Measurements from ENCODE around the gene RAB30.

The RAB30 gene

DNA sequence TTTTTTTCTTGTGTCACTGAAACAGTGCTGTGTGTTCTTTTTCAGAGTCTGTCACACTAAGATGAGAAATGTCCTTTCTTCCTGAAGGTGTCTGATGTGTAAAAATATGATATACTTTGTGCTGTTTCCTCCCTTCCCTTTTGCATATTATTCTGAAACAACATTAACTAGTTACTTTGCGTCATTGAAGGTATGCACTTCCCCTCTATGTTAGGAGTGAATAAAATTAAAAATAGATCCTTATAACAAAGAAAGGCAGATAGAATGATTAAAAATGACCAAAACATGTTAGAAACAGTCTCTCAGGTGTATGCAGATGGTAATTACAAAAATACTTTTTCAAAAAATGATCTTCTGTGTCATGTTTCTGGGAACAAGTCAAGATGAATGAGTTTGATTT is 1.6 kb upstream of the RAB30 start:
- H3K4me1 ChIP-seq (ENCODE audit: control insufficient read depth, insufficient read depth, low read length): peaks cover 3% of the 10 kb centered on the region; the same call in 1 of the 2 replicates
- TF ChIP-seq ZNF121 (tag by site-specific recombination; IDR thresholded peaks at IDR 0.05) (no peak), ZNF274 (IDR thresholded peaks at IDR 0.05; ENCODE audit: low read length) (no peak), ZNF274 (tag by site-specific recombination; IDR thresholded peaks at IDR 0.05; ENCODE audit: borderline replicate concordance) (no peak), ZSCAN4 (tag by site-specific recombination; IDR thresholded peaks at IDR 0.05) (no peak), REPIN1 (tag by site-specific recombination; IDR thresholded peaks at IDR 0.05; ENCODE audit: low read depth) (no peak)
- H3K9me3 ChIP-seq (ENCODE audit: control insufficient read depth, insufficient read depth, low read depth, low read length): no peaks in the 10 kb centered on the region
- H3K27ac ChIP-seq (ENCODE audit: extremely low read depth, low read depth, low read length): no peak overlapping the region
- H3K4me3 ChIP-seq (ENCODE audit: low read depth, low read length): peak overlapping the region; percentile 97
- ChIA-PET POLR2A (interaction anchor here (0.5 to 2.2 kb wide), 4 partner anchors 9 to 87 kb away, joined by 3 to 7 read pairs (median 3); no protein-coding TSS in a partner anchor), CTCF (interaction anchor here (0.6 kb wide), 1 partner anchor 177 kb away, joined by 3 read pairs; no protein-coding TSS in a partner anchor)
- H3K36me3 ChIP-seq (ENCODE audit: control insufficient read depth in 2 of 2, insufficient read depth in 1 of 2, low read length in 2 of 2): peaks cover 0 to 48% of the 10 kb centered on the region in 2 experiments; a peak in 2 of 3 replicates

DNA sequence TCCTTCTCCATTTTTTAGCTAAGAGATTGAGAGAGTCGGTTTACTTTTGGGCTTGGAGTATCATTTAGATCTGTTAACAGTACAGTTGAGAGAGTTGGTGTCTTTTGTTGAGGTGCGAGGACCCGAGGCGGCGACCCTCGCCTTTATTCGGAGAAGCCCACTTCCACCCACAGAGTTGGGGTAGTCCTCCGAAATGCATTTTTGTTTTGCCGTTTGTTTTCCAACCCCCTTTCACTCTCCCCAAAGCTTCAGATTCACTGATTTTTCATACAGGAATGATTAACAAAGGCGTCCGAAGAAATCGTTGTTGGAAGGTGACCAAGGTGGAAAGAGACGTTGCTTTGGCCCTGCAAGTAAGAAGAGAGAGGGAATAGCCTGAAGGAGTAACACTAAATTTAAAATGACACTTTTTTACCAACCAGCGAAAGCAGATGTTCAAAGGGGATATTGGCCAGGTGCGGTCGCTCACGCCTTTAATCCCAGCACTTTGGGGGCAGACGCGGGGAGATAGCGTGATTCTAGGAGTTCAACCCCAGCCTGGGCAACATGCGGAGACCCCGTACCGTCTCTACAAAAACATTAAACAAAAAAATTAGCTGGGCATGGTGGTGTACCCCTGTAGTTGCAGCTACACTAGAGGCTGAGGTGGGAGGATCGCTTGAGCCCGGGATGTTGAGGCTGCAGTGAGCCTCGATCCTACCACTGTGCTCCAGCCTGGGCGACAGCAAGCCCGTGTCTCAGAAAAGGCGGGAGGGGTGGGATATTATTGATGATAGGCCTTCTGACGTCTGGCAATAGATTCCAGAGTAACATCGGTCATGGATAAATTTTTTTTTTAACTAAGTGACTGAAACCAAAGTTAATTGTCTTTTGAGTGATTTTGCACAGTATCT is 899 bp upstream of the RAB30 start:
- no peak for TF ChIP-seq ZNF394 (tag by site-specific recombination; IDR thresholded peaks at IDR 0.05; ENCODE audit: borderline replicate concordance)
- no peak for TF ChIP-seq ZNF350 (tag by site-specific recombination; IDR thresholded peaks at IDR 0.05)
- no peak for TF ChIP-seq ZNF362 (tag by site-specific recombination; IDR thresholded peaks at IDR 0.05)
- TF ChIP-seq ZFP37 (tag by site-specific recombination; IDR thresholded peaks at IDR 0.05): no peak
- TF ChIP-seq BCL11A (tag by site-specific recombination; IDR thresholded peaks at IDR 0.05; ENCODE audit: low read depth): no peak
- no peak for TF ChIP-seq ZBTB8A (tag by site-specific recombination; IDR thresholded peaks at IDR 0.05)
- no peak for TF ChIP-seq SP7 (tag by site-specific recombination; IDR thresholded peaks at IDR 0.05)
- TF ChIP-seq ZNF623 (tag by site-specific recombination; IDR thresholded peaks at IDR 0.05): no peak
- TF ChIP-seq ZNF701 (tag by site-specific recombination; IDR thresholded peaks at IDR 0.05): no peak
- no peak for TF ChIP-seq ZNF514 (tag by site-specific recombination; IDR thresholded peaks at IDR 0.05)
- 0 out of 2 replicates have a peak, but pooled peaks have one; percentile 8 for TF ChIP-seq ZFHX2 (tag by site-specific recombination; conservative IDR thresholded peaks at IDR 0.05)
- TF ChIP-seq ZNF366 (tag by site-specific recombination; conservative IDR thresholded peaks at IDR 0.05): no peak
- TF ChIP-seq ZNF426 (tag by site-specific recombination; IDR thresholded peaks at IDR 0.05): no peak
- TF ChIP-seq ZNF292 (tag by site-specific recombination; IDR thresholded peaks at IDR 0.05; ENCODE audit: borderline replicate concordance, low read depth): no peak
- 0 out of 2 replicates have a peak, but pooled peaks have one; percentile 21 for TF ChIP-seq ZNF121 (tag by site-specific recombination; IDR thresholded peaks at IDR 0.05)
- no peak for TF ChIP-seq ZNF202 (tag by site-specific recombination; IDR thresholded peaks at IDR 0.05; ENCODE audit: borderline replicate concordance)
- Histone ChIP-seq H3K4me3 (ENCODE audit: low read depth, low read length) (peak overlapping the region; percentile 97), H3K27ac (ENCODE audit: extremely low read depth, low read depth, low read length) (peak overlapping the region; percentile 71), H3K9me3 (ENCODE audit: control insufficient read depth, insufficient read depth, low read depth, low read length) (no peaks in the 10 kb centered on the region), H3K4me1 (ENCODE audit: control insufficient read depth, insufficient read depth, low read length) (peaks cover 3% of the 10 kb centered on the region; the same call in 1 of the 2 replicates), H3K36me3 (ENCODE audit: control insufficient read depth in 2 of 2, insufficient read depth in 1 of 2, low read length in 2 of 2) (peaks cover 0 to 44% of the 10 kb centered on the region in 2 experiments; a peak in 2 of 3 replicates)
- ChIA-PET CTCF (no interaction called here), POLR2A (interaction anchor here (0.8 to 3.5 kb wide), 7 partner anchors 14 to 171 kb away, joined by 3 to 31 read pairs (median 6); partner anchors contain the start of genes DDIAS and PCF11)
